Stimulated activated CD4-positive, alpha-beta T cell treated with anti-CD3 and anti-CD28 coated beads, Interleukin-4, amount 100 ng/mL, for 48 hours (primary cell): ENCODE measurements around the gene ELL.

Experiments
- DNase-seq, 2 donors: peaks; one replicate each; pipeline ENCODE4 v3.0.0-alpha.2; 2020; ENCODE audit warnings: low read depth in 2 of 2

ELL gene

GRCh38 chr19:18488838-18489626 is 32.8 kb downstream of the ELL start:
- no peak for DNase-seq

- DNase-seq = no peak
These were observed 33.5 kb downstream of the ELL start for GRCh38 chr19:18488403-18488723.

GRCh38 chr19:18487576-18488402 is 34.1 kb downstream of the ELL start:
- DNase-seq = no peak

GRCh38 chr19:18486746-18487145 is 35.1 kb downstream of the ELL start:
- no peak for DNase-seq

- no peak for DNase-seq
These were observed 36.9 kb downstream of the ELL start for GRCh38 chr19:18484992-18485391.

- DNase-seq = no peak
These were observed 38.6 kb downstream of the ELL start for GRCh38 chr19:18483119-18483890.

DNA sequence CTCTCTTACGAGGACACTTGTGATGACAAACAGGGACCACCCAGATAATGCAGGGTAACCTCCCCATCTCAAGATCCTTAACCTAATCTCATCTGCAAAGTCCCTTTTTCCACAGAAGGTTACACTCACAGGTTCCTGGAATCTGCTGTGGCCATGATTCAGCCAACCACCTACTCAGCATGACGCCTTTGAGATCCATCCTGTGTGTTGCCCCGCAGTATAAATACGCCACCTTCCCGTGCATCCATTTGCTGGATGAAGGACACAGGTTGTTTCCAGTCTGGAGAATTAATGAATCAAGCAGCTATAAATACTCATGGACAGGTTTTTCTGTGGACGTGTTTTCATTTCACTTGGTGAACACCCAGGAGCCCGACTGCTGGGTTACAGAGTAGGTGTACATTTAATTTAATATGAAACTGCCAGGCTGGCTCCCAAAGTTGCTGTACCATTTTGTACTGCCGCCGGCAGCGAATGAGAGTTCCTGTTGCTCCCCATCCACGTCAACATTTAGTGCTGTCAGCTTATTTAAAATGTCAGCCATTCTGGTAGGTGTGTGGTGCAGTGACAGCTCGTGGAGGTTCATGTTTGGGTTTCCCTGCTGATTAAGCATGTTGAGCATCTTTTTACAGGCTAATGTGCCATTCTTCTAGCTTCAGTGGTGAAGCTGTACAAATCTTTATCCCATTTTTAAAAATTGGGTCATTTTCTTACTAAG is 40.2 kb downstream of the ELL start:
- peak in 1 of 2 donors; percentile 45 for DNase-seq

- no peak for DNase-seq
These were observed 41.7 kb downstream of the ELL start for GRCh38 chr19:18480006-18480691.

DNA sequence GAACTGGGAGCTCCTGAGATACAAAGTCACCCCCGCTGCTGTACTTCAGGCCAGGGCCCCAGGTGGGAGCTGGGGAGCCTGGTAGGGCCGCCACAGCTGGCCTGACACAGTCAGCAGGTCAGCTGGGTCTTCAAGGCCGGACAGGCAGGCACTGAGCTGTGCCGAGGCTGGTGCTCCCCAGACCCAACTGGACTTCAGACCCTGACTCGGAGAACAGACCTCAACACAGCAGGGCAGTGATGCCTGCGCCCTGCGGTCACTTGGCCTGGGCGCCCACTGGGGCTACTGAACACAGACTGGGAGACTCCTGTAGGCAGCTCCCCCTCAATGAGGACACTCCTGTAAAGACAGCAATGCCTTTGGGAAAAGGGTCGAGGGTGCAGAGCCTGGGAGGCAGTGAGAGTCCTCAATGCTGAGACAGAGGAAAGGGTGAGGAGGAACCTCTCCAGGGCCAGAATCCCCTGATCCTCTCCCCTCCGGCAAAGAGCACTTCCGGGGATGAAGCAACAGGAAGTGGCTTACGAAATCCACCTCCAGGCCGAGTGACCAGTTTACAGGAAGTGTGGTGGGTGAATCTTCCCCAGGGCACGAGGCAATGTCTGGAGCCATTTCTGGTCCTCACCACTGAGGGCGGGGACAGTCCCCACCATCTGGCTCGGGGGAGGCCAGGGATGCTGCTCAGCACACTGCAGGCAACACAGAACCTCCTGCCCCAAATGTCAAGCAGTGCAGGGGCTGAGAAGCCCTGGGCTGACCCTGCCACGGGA is 43.1 kb downstream of the ELL start:
- peak; percentile 55 to 75 for DNase-seq

DNA sequence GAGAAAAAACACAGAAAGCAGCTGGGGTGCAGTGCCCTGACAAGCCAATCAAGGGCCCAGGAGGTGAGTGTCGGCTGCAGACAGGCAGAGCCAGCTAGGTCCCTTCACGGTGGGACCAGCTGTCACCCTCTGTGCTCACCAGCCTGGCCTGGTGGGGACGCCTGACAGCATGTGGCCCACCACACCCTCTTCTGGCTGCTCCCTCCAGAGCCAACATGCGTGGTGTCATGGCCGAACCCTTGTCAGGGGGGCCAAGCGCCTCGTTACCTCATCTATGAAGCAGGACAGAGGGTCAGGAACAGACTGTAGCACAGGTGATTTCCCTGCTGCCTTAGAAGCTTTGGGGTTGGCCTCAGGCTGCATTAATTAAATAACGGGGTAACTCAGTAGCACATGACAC is 43.9 kb downstream of the ELL start:
- DNase-seq = no peak

- no peak for DNase-seq
These were observed 44.7 kb downstream of the ELL start for GRCh38 chr19:18477042-18477779.

DNA sequence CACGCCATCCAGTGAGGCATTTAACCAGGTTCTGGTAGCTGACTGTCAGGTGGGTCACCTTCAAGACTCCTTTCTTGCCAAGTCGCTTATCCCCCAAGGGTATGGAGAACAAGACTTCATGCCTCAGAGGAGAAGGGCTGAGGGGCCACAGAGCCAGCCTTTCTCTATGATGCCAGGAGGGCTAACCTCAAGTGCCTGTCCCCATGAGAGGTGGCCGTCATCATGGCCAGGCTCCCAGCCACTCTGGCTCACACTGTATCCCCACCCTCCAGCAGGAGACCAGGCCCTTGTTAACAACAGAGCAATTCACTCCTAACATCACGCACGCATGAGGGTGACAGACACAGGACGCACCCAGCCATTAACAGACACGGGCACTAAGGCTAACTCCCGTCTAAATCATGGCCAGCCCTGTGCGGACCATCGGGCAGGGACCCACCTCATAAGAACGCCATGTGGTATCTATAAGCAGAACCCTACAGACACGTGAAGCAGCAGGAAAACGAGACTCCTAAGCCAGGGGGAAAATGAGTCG is 45.3 kb downstream of the ELL start:
- no peak for DNase-seq

DNA sequence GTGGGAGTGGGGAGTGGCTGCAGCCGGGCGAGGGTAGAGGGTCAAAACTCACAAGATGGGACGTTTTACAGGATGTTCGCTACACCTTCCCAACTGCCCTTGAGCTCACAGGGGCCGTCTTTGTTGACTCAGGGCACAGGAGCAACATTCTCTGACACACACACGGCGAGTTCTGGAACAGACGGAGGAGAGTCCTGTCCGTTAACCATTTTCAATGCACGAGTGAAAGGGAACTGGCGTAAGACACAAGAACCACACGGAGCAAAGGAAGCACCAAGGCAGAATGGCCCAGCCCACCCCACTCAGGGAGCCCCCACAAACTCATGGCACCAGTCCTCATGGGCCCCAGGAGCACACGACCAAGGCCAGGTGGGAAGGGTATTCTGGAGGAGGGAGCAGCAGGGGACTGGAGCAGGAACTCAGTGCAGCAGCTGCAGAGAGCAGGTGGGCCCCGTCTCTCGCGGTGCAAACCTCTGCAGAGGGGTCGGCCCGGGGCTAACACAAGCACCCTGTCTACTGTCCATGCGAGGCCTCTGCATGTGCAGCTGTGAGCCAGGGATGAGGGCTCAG is 46.0 kb downstream of the ELL start:
- no peak for DNase-seq

DNA sequence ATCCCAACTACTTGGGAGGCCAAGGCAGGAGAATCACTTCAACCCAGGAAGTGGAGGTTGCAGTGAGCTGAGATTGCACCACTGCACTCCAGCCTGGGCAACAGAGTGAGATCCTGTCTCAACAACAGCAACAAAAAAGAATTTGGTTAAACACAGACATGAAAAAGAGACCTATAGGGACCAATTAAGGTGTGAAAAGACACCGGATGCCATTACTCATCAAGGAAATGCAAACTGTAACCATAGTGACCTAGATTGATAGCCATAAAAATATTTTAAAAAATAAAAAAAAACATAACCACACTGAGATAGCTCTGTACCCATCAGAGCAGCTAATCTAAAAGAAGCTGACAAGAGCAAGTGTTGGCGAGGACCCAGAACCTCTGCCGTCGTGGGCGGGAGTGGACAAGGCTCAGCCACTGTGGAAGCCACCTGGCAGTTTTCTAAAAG is 46.8 kb downstream of the ELL start:
- no peak for DNase-seq

DNA sequence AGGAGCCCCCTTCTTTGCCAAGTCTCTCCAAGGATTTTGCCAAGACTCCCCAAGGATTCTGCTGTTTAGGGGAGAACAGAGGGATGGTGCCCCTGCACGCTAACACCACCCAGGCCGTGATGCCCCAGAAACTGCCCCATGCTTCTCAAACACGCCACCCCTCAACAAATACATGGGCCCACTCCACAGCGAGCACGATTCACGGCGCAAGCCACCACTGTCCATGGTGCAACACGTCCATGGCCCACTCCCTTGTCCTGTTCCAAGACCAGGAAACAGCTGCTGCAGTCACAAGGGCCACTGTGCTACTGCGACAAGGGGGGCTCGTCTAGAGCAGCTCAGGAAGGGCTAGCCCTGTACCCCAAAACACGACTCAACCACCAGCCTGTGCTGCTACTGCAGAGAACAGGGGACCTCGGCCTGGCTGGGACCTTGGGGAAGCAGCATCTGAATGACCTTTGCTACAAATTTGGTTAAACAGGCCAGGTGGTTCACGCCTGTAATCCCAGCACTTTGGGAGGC is 47.4 kb downstream of the ELL start:
- no peak for DNase-seq

- DNase-seq = no peak
These were observed 48.2 kb downstream of the ELL start for GRCh38 chr19:18473706-18474087.

DNA sequence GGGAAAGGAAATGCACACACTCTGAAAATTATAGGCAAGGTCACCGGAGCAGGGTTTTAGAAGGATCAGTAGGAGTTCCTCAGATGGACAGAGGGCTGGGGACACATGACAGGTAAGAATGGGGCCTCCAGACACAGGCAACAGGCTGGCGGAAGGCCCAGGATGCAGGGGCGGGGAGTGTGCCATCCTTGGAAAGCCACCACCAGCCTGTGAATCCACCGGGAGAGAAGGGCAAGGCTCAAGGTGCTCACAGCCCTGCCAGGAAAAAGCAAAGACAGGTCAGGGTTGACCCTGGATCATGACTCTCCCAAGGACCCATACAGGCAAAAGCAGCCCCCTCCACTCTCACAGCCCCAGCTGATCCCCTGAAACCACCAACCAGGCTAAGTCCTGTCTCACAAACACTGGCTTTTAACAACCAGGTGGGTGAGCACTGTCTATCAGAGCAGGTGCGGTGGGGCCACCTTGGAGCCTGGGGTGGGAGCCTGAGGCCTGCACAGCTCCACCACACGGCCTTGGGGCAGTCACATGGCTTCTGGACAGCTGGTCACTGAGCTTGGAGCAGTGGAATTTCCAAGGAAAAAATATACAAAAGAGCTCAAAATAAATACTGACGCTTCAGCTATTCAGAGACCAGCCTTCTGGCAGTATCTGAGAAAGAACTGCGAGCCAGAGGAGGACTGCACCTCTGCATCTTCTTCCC is 48.7 kb downstream of the ELL start:
- no peak for DNase-seq

DNA sequence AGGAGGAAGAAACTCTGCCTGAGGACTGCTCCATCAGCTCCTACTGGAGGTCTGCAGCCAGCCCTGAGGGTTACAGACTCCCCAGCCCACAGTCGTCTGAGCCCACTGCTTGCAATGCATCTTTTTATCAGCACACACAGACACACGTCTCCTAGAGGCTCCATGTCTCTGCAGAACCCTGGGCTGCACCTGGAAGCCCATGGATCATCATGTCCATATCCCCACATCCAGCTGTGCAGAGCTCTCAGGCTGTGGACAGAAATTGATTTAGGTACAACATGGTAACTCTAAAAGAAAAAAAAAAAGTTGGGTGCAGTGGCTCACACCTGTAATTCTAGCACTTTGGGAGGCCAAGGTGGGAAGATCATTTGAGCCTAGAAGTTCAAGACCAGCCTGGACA is 51.1 kb downstream of the ELL start:
- no peak for DNase-seq
